Measurements from ENCODE around the gene DCTN3. TPM values are rescaled to one million over a fixed set of nuclear protein-coding genes. Genes with fewer than 3 reads are reported as not detected.

Gene DCTN3
- total RNA-seq, 1 donor from 2014 or later: 78.6 TPM

- H3K27ac ChIP-seq: no peak overlapping the region
- H3K9me3 ChIP-seq: no peaks in the 10 kb centered on the region
- peak overlapping the region in 1 of 2 donors; percentile 33 for H3K4me3 ChIP-seq
- H3K27me3 ChIP-seq: peaks cover 13% of the 10 kb centered on the region
- H3K4me1 ChIP-seq: peaks cover 14% of the 10 kb centered on the region
- TF ChIP-seq POLR2A (IDR thresholded peaks at IDR 0.05) (no peak), CTCF (IDR thresholded peaks at IDR 0.05) (no peak), POLR2AphosphoS5 (IDR thresholded peaks at IDR 0.05; ENCODE audit: insufficient read depth in 1 of 2, low read depth in 1 of 2) (no peak)
- DNase-seq (ENCODE audit: extremely low spot score in 2 of 2): no peak
- H3K36me3 ChIP-seq: no peaks in the 10 kb centered on the region
- intact Hi-C loops (cut with DNase I): no loop called here
Measured at GRCh38 chr9:34629491-34629808, 9.2 kb upstream of the DCTN3 start.

GRCh38 chr9:34628656-34629490, 8.6 kb upstream of the DCTN3 start, which contains the start of gene ARID3C:
TSS of gene ARID3C (minus strand) at chr9:34629066. CDS start at chr9:34628014, 1,052 bp downstream.
- Histone ChIP-seq H3K9me3 (no peaks in the 10 kb centered on the region), H3K36me3 (no peaks in the 10 kb centered on the region), H3K4me3 (peak within 1 kb of the TSS; percentile 27 to 33), H3K4me1 (peaks cover 11% of the 10 kb centered on the region), H3K27ac (no peak within 1 kb of the TSS), H3K27me3 (peaks cover 18% of the 10 kb centered on the region)
- no peak for DNase-seq (ENCODE audit: extremely low spot score in 2 of 2)
- TF ChIP-seq POLR2AphosphoS5 (IDR thresholded peaks at IDR 0.05; ENCODE audit: insufficient read depth in 1 of 2, low read depth in 1 of 2) (no peak), POLR2A (IDR thresholded peaks at IDR 0.05) (no peak), CTCF (IDR thresholded peaks at IDR 0.05) (no peak)
- intact Hi-C loops (cut with DNase I): no loop called here

GRCh38 chr9:34627716-34628655, 7.7 kb upstream of the DCTN3 start:
- H3K27me3 ChIP-seq: peaks cover 20% of the 10 kb centered on the region
- DNase-seq (ENCODE audit: extremely low spot score in 2 of 2): no peak
- TF ChIP-seq CTCF (IDR thresholded peaks at IDR 0.05) (no peak), POLR2A (IDR thresholded peaks at IDR 0.05) (no peak)
- intact Hi-C loops (cut with DNase I): no loop called here
- peak overlapping the region in 1 of 2 donors; percentile 33 for H3K4me3 ChIP-seq
- H3K9me3 ChIP-seq: no peaks in the 10 kb centered on the region
- H3K4me1 ChIP-seq: peaks cover 13% of the 10 kb centered on the region
- no peaks in the 10 kb centered on the region for H3K36me3 ChIP-seq
- no peak overlapping the region for H3K27ac ChIP-seq

GRCh38 chr9:34625186-34625486, 4.8 kb upstream of the DCTN3 start:
- Histone ChIP-seq H3K27me3 (peaks cover 20% of the 10 kb centered on the region), H3K4me3 (no peak overlapping the region), H3K4me1 (peaks cover 19% of the 10 kb centered on the region), H3K27ac (no peak overlapping the region), H3K36me3 (no peaks in the 10 kb centered on the region), H3K9me3 (no peaks in the 10 kb centered on the region)
- intact Hi-C loops (cut with DNase I): no loop called here
- TF ChIP-seq POLR2AphosphoS5 (IDR thresholded peaks at IDR 0.05; ENCODE audit: insufficient read depth in 1 of 2, low read depth in 1 of 2) (no peak), POLR2A (IDR thresholded peaks at IDR 0.05) (no peak), CTCF (IDR thresholded peaks at IDR 0.05) (no peak)
- no peak for DNase-seq (ENCODE audit: extremely low spot score in 2 of 2)

Measured in vagina (tissue), 2 donors.